Omental fat pad (tissue), 4 donors: ENCODE data around the gene SNX21. TPM values are rescaled to one million over a fixed set of nuclear protein-coding genes. Genes with fewer than 3 reads are reported as not detected.

ENCODE experiments used
- ATAC-seq: fragments of 150-250 bp; one replicate; pipeline ENCODE4 v1.9.1; 2016; ENCODE audit warnings: mild to moderate bottlenecking, moderate library complexity; ENCODE audit not compliant: low FRiP score
- DNase-seq: peaks from one replicate; pipeline ENCODE4 v3.0.0-alpha.2; 2019; ENCODE audit warnings: low spot score
- CTCF ChIP-seq, 3 donors: fragments of 450-650 bp; IDR thresholded peaks; one replicate each; pipeline ENCODE4 v1.5.1; 2016 to 2017; ENCODE audit warnings: antibody characterized with exemption in 3 of 3, mild to moderate bottlenecking in 3 of 3, moderate library complexity in 2 of 3
- total RNA-seq, 4 donors: library from RNA; depleted of rRNA; stranded (reverse); fragments of >200 nt; gene quantifications; one replicate each; pipeline ENCODE4 v1.1.0, GENCODE V29; 2016

Gene SNX21
- total RNA-seq, 4 donors from 2014 or later = 42.6 to 147 (median 66.8) TPM

- no peak for TF ChIP-seq CTCF (IDR thresholded peaks at IDR 0.05)
- ATAC-seq (no peak), DNase-seq (no peak)
Observed at GRCh38 chr20:45859916-45860315, 26.3 kb downstream of the SNX21 start.

- TF ChIP-seq CTCF (IDR thresholded peaks at IDR 0.05) = no peak
- DNase-seq = no peak
Observed at GRCh38 chr20:45860560-45861220, 27.1 kb downstream of the SNX21 start.

GRCh38 chr20:45861221-45862075 lies 27.8 kb downstream of the SNX21 start:
- no peak for TF ChIP-seq CTCF (IDR thresholded peaks at IDR 0.05)
- ATAC-seq (no peak), DNase-seq (no peak)

More at GRCh38 chr20:45860560-45861220, 27.1 kb downstream of the SNX21 start:
- ATAC-seq = no peak

- TF ChIP-seq CTCF (IDR thresholded peaks at IDR 0.05) = no peak
- ATAC-seq (no peak), DNase-seq (no peak)
Observed at GRCh38 chr20:45863543-45864470, 30.2 kb downstream of the SNX21 start.

- ATAC-seq (no peak), DNase-seq (no peak)
- TF ChIP-seq CTCF (IDR thresholded peaks at IDR 0.05) = no peak
Observed at GRCh38 chr20:45866454-45866853, 32.9 kb downstream of the SNX21 start.

- DNase-seq = no peak
- ATAC-seq = no peak
- no peak for TF ChIP-seq CTCF (IDR thresholded peaks at IDR 0.05)
Observed at GRCh38 chr20:45867136-45867818, 33.7 kb downstream of the SNX21 start.
